HFF-Myc (cell line): Measurements from ENCODE around the gene ATP5PO.

Source experiments
- DNase-seq: peaks from one replicate; pipeline ENCODE4 v3.0.0-alpha.2; 2011; ENCODE audit warnings: low read depth; ENCODE audit errors: extremely low read depth
- H3K4me3 ChIP-seq: replicated peaks from 2 replicates; pipeline ENCODE4 v1.5.1; 2011; ENCODE audit warnings: low read depth, mild to moderate bottlenecking, control low read depth, low read length
- TF ChIP-seq, protein P1 (sequence below): IDR thresholded peaks from 2 replicates; pipeline ENCODE4 v1.5.1; 2012; ENCODE audit warnings: mild to moderate bottlenecking, low read depth, low read length, control low read depth; ENCODE audit errors: missing control alignments

ATP5PO gene

GRCh38 chr21:33898586-33898985, 17.0 kb downstream of the ATP5PO start:
- TF ChIP-seq, protein P1, sequence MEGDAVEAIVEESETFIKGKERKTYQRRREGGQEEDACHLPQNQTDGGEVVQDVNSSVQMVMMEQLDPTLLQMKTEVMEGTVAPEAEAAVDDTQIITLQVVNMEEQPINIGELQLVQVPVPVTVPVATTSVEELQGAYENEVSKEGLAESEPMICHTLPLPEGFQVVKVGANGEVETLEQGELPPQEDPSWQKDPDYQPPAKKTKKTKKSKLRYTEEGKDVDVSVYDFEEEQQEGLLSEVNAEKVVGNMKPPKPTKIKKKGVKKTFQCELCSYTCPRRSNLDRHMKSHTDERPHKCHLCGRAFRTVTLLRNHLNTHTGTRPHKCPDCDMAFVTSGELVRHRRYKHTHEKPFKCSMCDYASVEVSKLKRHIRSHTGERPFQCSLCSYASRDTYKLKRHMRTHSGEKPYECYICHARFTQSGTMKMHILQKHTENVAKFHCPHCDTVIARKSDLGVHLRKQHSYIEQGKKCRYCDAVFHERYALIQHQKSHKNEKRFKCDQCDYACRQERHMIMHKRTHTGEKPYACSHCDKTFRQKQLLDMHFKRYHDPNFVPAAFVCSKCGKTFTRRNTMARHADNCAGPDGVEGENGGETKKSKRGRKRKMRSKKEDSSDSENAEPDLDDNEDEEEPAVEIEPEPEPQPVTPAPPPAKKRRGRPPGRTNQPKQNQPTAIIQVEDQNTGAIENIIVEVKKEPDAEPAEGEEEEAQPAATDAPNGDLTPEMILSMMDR: no peak
- DNase-seq: no peak
- no peak overlapping the region for H3K4me3 ChIP-seq

DNA sequence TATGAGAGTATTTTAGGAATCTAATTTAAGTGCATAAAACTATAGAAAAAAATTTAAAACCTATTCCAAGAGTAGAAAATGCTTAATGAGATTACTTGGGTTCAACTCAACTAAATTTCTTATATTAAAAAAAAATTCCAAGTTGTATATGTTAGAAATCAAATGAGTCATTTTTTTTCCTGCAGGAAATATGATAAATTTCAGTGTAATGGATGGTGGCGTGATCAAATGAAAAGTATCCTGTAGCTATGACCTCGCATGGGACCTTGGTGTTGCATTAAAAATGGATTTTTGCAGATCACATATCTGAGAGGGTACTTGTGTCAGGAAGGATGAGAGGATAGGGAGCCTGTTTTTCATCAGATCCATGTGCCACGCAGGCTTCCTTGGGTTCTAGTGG, 17.9 kb downstream of the ATP5PO start:
- no peak for DNase-seq
- H3K4me3 ChIP-seq: no peak overlapping the region
- TF ChIP-seq, protein P1: no peak

DNA sequence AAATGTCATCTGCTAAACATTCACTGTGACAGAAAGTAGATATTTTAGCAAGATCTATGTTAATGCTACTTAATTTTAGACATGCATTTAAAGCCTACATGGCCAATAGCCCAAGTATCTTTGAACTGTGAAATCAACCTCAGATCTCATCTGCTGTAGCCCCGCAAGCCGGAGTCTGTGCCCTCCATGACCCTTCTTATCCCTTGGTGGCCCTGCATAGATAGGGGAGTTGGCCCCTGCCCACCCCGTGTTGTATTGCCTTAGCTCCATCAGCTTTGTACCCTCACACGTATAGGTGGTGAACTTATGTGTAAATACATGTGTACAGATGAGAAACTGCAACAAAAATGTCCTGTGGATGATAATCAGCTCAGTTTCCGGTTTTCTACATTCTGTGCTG, 18.5 kb downstream of the ATP5PO start:
- no peak overlapping the region for H3K4me3 ChIP-seq
- DNase-seq: no peak
- TF ChIP-seq, protein P1: no peak

DNA sequence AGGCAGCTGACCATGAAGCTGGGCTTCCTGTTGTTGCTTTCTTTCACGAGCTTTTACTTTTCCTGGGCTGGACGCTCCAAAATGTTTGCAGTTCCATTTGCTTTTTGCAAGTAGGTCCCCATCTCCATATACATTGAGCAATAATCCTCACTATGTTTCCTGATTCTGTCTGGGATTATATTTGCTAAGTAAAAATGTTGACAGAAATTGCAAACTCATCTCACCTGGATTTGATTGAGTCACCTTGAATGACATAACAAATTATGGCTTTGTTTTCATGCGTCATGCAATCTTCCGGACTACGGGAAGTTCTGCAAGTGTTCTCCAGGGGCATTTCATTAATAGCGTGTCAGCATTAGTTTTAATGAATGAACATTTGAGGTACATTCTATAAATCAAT, 18.9 kb downstream of the ATP5PO start:
- TF ChIP-seq, protein P1: no peak
- H3K4me3 ChIP-seq: no peak overlapping the region
- DNase-seq: no peak

DNA sequence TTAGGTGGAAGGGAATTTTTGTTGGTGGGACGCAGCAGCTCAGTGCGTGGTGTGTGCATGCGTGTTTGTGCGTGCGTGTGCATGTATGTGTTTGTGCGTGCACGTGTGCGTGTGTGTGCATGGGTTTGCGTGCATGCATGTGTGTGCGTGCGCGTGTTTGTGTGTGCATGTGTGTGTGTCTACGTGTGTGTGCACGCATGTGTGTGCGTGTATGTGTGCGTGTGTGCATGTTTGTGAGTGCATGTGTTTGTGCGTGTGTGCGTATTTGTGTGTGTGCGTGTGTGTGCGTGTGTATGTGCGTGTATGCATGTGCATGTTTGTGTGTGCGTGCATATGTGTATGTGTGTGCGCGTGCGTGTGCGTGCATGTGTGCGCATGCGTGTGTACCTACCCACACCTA, 20.2 kb downstream of the ATP5PO start:
- TF ChIP-seq, protein P1: no peak
- no peak for DNase-seq
- no peak overlapping the region for H3K4me3 ChIP-seq

DNA sequence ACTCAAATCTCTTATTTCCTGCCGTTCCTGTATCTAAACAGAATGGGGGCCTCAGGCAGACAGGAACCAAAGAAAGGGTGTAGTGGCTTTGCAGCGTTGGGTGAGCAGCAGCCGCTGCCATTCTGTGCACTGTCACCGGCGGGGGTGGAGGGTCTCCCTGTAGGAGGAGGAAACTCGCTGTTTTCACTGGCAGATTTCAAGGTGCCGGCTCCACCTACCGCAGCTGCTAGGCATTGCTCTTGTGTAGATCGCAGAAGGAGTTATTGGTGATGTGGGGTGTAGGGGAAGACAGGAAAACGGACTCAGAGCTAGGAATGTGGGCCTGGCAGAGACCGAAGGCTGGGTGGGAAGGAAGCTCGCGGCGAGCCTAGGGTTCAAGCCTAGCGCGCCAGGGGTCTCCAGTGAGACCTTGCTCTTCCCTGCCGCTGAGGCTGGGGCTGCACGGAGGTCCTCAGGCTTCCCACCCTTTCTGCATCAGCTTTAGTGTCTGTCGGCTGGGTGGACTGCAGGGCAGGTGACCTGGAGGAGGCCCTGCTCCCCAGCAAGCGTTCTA, 20.8 kb downstream of the ATP5PO start:
- H3K4me3 ChIP-seq: 0 out of 2 replicates have a peak overlapping the region, but pooled peaks have one; percentile 2
- DNase-seq: peak; percentile 71
- TF ChIP-seq, protein P1: peak; percentile 83

DNA sequence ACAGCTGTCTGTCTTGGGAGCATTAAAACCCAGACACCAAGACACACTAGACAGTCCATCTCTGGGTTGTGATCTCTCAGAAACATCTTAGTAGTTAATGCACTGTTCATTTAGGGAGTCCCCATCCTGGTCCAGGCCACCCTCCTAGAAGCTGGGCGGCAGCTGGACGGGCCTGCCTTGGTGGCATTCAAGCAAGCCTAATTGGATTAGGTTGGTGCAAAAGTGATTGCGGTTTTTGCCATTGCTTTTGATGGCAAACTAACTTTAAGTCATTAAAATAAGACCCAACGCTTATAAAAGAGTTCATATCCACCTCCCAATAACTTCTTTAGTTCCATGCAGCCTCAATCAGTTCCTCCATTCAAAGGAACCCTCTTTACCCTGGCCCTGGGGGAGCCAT, 21.7 kb downstream of the ATP5PO start:
- TF ChIP-seq, protein P1: no peak
- no peak for DNase-seq
- no peak overlapping the region for H3K4me3 ChIP-seq
